GM10248 (cell line): ENCODE data around the gene BCAS1.

ENCODE experiments used
- CTCF ChIA-PET: fragments of 300-600 bp; sonication (Branson Sonifier 250); formaldehyde crosslinking; extraction: SDS; loops from one replicate; lab custom pipeline; 2021; ENCODE audit warnings: antibody characterized with exemption; lab: Yijun Ruan, JAX
- POLR2A ChIA-PET: fragments of 350-650 bp; sonication (Branson Sonifier 250); formaldehyde crosslinking; extraction: SDS; loops from one replicate; lab custom pipeline; 2020; ENCODE audit warnings: antibody characterized with exemption; lab: Yijun Ruan, JAX
- DNase-seq: peaks from one replicate; pipeline ENCODE4 v3.0.0; 2012; ENCODE audit errors: extremely low spot score
- TF ChIP-seq, protein P1 (sequence below): IDR thresholded peaks from 2 replicates; pipeline ENCODE4 v1.5.1; 2012; ENCODE audit warnings: mild to moderate bottlenecking, low read depth; ENCODE audit errors: extremely low read depth, missing control alignments, control extremely low read depth

BCAS1 gene

DNA sequence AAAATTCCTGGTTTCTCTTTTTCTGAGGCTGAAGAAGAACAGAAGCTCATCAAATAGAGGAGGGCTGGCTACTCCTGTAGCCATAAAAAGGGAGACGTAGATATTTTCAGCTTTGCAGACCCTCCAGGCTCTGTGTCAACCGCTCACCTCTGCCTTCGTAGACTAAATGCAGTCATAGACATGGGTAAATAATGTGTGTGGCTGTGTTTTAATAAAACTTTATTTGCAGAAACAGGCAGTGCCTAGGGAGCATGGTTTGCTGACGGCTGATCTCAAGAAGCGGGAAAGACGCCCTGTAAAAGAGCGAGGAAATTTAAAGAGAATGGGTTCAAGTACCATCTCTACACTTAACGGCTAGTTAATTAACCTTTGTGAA, 171.8 kb downstream of the BCAS1 start:
- ChIA-PET CTCF (interaction anchor here (0.9 to 6.9 kb wide), 14 partner anchors 9 to 320 kb away, joined by 3 to 72 read pairs (median 3); no protein-coding TSS in a partner anchor), POLR2A (interaction anchor here (1.2 kb wide), 1 partner anchor 8 kb away, joined by 5 read pairs; no protein-coding TSS in a partner anchor)
- no peak for DNase-seq
- TF ChIP-seq, protein P1, sequence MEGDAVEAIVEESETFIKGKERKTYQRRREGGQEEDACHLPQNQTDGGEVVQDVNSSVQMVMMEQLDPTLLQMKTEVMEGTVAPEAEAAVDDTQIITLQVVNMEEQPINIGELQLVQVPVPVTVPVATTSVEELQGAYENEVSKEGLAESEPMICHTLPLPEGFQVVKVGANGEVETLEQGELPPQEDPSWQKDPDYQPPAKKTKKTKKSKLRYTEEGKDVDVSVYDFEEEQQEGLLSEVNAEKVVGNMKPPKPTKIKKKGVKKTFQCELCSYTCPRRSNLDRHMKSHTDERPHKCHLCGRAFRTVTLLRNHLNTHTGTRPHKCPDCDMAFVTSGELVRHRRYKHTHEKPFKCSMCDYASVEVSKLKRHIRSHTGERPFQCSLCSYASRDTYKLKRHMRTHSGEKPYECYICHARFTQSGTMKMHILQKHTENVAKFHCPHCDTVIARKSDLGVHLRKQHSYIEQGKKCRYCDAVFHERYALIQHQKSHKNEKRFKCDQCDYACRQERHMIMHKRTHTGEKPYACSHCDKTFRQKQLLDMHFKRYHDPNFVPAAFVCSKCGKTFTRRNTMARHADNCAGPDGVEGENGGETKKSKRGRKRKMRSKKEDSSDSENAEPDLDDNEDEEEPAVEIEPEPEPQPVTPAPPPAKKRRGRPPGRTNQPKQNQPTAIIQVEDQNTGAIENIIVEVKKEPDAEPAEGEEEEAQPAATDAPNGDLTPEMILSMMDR: no peak

DNA sequence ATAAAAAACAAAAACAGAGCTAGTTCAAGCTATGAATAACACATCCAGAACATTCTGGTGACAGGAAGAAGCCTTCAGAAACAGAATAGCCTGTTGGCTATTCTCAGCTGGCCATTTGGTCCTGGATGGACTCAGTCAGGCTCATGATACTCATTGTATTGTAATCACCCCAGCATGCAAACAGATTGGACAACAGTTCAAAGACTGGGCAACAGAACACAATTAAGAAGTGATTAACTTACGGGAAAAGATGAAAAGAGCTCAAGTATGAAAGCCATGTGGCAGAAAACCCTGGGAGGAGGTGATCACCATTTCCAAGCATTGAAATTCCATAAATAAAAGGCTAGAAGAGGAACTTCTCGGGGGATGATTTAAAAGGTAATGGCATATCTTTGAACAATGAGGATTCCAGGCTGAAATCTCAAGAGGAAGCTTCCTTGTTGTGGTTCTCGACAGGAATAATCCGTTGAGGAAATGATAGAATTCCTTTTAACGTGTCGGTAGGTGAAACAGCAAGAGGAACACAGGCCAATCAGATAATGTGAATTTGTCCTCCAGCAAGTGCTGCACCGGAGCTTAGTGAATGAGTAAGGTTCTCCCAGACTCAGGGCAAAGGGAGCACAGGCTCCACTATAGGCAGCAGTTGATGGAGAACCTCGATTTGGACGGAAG, 172.4 kb downstream of the BCAS1 start:
- CTCF ChIA-PET: interaction anchor here (0.9 to 6.9 kb wide), 13 partner anchors 9 to 320 kb away, joined by 3 to 72 read pairs (median 3); no protein-coding TSS in a partner anchor

DNA sequence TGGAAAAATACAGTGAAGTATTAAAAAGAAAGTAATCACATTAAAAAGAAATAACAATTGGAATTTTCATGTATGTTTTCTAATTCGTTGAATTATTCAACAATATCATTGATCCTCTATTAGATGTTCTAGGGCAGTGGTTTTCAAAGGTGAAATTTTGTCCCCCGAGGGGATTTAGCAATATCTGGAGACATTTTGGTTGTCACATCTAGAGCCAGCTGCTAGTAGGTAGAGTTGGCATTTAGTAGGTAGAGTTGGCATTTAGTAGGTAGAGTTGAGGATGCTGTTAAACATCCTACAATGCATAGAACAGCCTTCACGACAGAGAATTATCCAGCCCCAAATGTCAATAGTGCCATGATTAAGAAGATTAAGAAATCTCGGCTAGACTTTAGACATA, 173.7 kb downstream of the BCAS1 start:
- TF ChIP-seq, protein P1: no peak
- ChIA-PET CTCF (interaction anchor here (1.6 to 2.5 kb wide), 2 partner anchors 11 to 15 kb away, joined by 5 to 8 read pairs; no protein-coding TSS in a partner anchor), POLR2A (no interaction called here)
- DNase-seq: no peak

More for the DNA sequence above, 172.4 kb downstream of the BCAS1 start:
- DNase-seq: no peak
- TF ChIP-seq, protein P1: no peak
- POLR2A ChIA-PET: interaction anchor here (1.2 kb wide), 1 partner anchor 9 kb away, joined by 5 read pairs; no protein-coding TSS in a partner anchor

DNA sequence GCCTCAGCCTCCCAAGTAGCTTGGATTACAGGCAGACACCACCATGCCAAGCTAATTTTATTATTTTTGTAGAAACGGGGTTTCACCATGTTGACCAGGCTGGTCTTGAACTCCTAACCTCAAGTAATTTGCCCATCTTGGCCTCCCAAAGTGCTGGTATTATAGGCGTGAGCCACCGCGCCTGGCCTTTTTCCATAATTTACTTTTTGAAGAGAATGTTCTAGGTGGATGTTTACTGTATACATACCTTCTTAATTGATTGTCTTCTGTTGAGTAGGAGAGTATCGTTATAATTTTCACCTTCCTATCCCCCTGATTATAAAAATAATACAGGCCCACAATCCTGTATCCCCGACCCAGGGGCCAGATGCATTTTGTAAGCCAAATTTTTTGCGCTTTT, 174.4 kb downstream of the BCAS1 start:
- ChIA-PET CTCF (no interaction called here), POLR2A (no interaction called here)
- TF ChIP-seq, protein P1: no peak
- no peak for DNase-seq

DNA sequence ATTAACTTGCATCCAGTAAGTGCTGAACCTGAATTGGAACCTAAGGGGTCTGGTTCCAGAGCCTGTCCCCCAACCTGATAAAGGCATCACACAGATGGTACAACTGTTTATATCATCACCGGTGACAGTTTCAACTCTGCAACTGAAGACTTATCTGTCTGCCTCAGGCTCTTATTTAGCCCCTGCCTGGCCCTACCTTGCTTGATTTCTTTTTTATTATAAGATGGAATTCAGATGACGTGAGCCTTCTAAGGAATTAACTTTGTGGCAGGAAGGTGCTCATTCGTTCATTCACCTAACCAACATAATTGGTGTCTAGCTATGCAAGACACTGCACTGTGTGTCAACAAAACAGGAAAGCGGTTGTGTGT, 175.0 kb downstream of the BCAS1 start:
- no peak for DNase-seq
- POLR2A ChIA-PET: interaction anchor here (1.1 kb wide), 1 partner anchor 13 kb away, joined by 6 read pairs; no protein-coding TSS in a partner anchor
- CTCF ChIA-PET: interaction anchor here (1.4 to 2.1 kb wide), 5 partner anchors 10 to 145 kb away, joined by 3 to 9 read pairs (median 5); no protein-coding TSS in a partner anchor
- TF ChIP-seq, protein P1: no peak

DNA sequence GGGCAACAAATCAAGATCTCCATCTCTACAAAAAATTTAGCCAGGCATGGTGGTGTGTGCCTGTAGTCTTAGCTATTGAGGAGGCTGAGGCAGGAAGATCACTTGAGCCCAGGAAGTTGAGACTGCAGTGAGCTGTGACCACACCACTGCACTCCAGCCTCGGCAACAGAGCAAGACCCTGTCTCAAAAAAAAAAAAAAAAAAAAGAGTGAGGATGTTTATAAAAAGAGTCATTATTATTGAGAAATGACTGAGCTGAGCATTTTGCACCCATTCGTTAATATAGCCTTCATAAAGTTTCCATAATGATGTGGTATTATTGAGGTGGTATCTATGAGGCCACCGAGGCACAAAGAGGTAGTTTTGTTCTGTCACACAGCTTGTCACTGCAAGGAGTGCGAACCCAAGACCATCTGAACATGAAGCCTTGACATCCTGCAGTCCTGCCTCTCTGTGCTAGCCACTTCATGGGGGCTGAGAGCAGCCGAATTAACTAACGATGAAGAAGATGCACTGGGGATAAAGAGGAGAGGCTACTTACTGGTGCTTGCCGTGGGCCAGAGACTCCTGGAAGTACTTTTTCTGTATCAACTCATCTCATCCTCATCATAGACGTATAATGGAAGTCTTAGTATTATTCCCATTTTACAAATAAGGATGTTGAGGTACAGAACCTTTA, 175.5 kb downstream of the BCAS1 start:
- CTCF ChIA-PET: interaction anchor here (0.7 to 2.1 kb wide), 9 partner anchors 9 to 317 kb away, joined by 3 to 9 read pairs (median 3); no protein-coding TSS in a partner anchor
- POLR2A ChIA-PET: interaction anchor here (0.6 to 1.4 kb wide), 5 partner anchors 12 to 248 kb away, joined by 3 to 6 read pairs (median 4); no protein-coding TSS in a partner anchor
- TF ChIP-seq, protein P1: no peak
- no peak for DNase-seq
